ENCODE measurements around the gene LECT2.

The LECT2 gene

GRCh38 chr5:136000147-136000546, 45.4 kb upstream of the LECT2 start:
- no peak for TF ChIP-seq CTCF (conservative IDR thresholded peaks at IDR 0.05; ENCODE audit: low read depth, low read length)
- H3K4me1 ChIP-seq (ENCODE audit: low read depth, poor library complexity, severe bottlenecking), result no peaks in the 10 kb centered on the region
- no peak overlapping the region for H3K9ac ChIP-seq
- H3K27ac ChIP-seq, result no peak overlapping the region
- no peaks in the 10 kb centered on the region for H3K27me3 ChIP-seq (ENCODE audit: insufficient read depth, low read depth)
- H4K20me1 ChIP-seq (ENCODE audit: insufficient read depth), result no peaks in the 10 kb centered on the region
- no peak overlapping the region for H3K4me2 ChIP-seq
- H3K4me3 ChIP-seq (IDR thresholded peaks at IDR 0.05; ENCODE audit: insufficient read depth, low read depth, low read length), result no peak overlapping the region
- H3K79me2 ChIP-seq (ENCODE audit: insufficient read depth, low read depth), result no peaks in the 10 kb centered on the region
- H2AFZ ChIP-seq (ENCODE audit: low read depth), result no peak overlapping the region
- H3K36me3 ChIP-seq (ENCODE audit: insufficient read depth), result no peaks in the 10 kb centered on the region

- Histone ChIP-seq H3K27ac (no peak overlapping the region), H3K4me2 (no peak overlapping the region), H3K79me2 (ENCODE audit: insufficient read depth, low read depth) (no peaks in the 10 kb centered on the region), H4K20me1 (ENCODE audit: insufficient read depth) (no peaks in the 10 kb centered on the region), H3K9ac (no peak overlapping the region), H2AFZ (ENCODE audit: low read depth) (no peak overlapping the region), H3K4me3 (IDR thresholded peaks at IDR 0.05; ENCODE audit: insufficient read depth, low read depth, low read length) (no peak overlapping the region), H3K27me3 (ENCODE audit: insufficient read depth, low read depth) (no peaks in the 10 kb centered on the region), H3K4me1 (ENCODE audit: low read depth, poor library complexity, severe bottlenecking) (no peaks in the 10 kb centered on the region), H3K36me3 (ENCODE audit: insufficient read depth) (no peaks in the 10 kb centered on the region)
- TF ChIP-seq CTCF (conservative IDR thresholded peaks at IDR 0.05; ENCODE audit: low read depth, low read length), result no peak
These were observed 44.8 kb upstream of the LECT2 start for GRCh38 chr5:135999406-136000139.

GRCh38 chr5:135998889-135999288, 44.1 kb upstream of the LECT2 start:
- no peak for TF ChIP-seq CTCF (conservative IDR thresholded peaks at IDR 0.05; ENCODE audit: low read depth, low read length)
- Histone ChIP-seq H3K79me2 (ENCODE audit: insufficient read depth, low read depth) (no peaks in the 10 kb centered on the region), H3K9ac (no peak overlapping the region), H3K4me1 (ENCODE audit: low read depth, poor library complexity, severe bottlenecking) (no peaks in the 10 kb centered on the region), H3K27me3 (ENCODE audit: insufficient read depth, low read depth) (no peaks in the 10 kb centered on the region), H2AFZ (ENCODE audit: low read depth) (no peak overlapping the region), H3K36me3 (ENCODE audit: insufficient read depth) (no peaks in the 10 kb centered on the region), H3K4me3 (IDR thresholded peaks at IDR 0.05; ENCODE audit: insufficient read depth, low read depth, low read length) (no peak overlapping the region), H4K20me1 (ENCODE audit: insufficient read depth) (no peaks in the 10 kb centered on the region), H3K27ac (no peak overlapping the region), H3K4me2 (no peak overlapping the region)

GRCh38 chr5:135997673-135998335, 43.0 kb upstream of the LECT2 start:
- Histone ChIP-seq H3K79me2 (ENCODE audit: insufficient read depth, low read depth) (no peaks in the 10 kb centered on the region), H3K9ac (no peak overlapping the region), H3K4me2 (no peak overlapping the region), H3K27me3 (ENCODE audit: insufficient read depth, low read depth) (no peaks in the 10 kb centered on the region), H3K27ac (no peak overlapping the region), H4K20me1 (ENCODE audit: insufficient read depth) (no peaks in the 10 kb centered on the region), H3K4me3 (IDR thresholded peaks at IDR 0.05; ENCODE audit: insufficient read depth, low read depth, low read length) (no peak overlapping the region), H3K36me3 (ENCODE audit: insufficient read depth) (no peaks in the 10 kb centered on the region), H3K4me1 (ENCODE audit: low read depth, poor library complexity, severe bottlenecking) (no peaks in the 10 kb centered on the region), H2AFZ (ENCODE audit: low read depth) (no peak overlapping the region)
- TF ChIP-seq CTCF (conservative IDR thresholded peaks at IDR 0.05; ENCODE audit: low read depth, low read length), result no peak
